ENCODE measurements around the gene KRTAP19-3.
"Not testable (repeated sequence)": the region's sequence is repeated elsewhere in the genome, so short reads cannot be mapped to it uniquely, and the experiment has no call there.

KRTAP19-3 gene

GRCh38 chr21:30491963-30492428 is at the start of gene KRTAP19-3:
TSS of gene KRTAP19-3 (minus strand) at chr21:30492013. CDS start at chr21:30491957, 56 bp downstream.
- DNase-seq, result no peak

- DNase-seq, result no peak
Observed at GRCh38 chr21:30518876-30519275, 27.1 kb upstream of the KRTAP19-3 start.

- DNase-seq, result no peak
Observed at GRCh38 chr21:30515681-30516080, 23.9 kb upstream of the KRTAP19-3 start.

GRCh38 chr21:30505621-30506205 is 13.9 kb upstream of the KRTAP19-3 start:
- not testable (repeated sequence) for DNase-seq

GRCh38 chr21:30502041-30502440 is 10.2 kb upstream of the KRTAP19-3 start, which contains the start of gene KRTAP19-5:
TSS of gene KRTAP19-5 (minus strand) at chr21:30502141. CDS start at chr21:30502090, 51 bp downstream.
- no peak for DNase-seq

DNA sequence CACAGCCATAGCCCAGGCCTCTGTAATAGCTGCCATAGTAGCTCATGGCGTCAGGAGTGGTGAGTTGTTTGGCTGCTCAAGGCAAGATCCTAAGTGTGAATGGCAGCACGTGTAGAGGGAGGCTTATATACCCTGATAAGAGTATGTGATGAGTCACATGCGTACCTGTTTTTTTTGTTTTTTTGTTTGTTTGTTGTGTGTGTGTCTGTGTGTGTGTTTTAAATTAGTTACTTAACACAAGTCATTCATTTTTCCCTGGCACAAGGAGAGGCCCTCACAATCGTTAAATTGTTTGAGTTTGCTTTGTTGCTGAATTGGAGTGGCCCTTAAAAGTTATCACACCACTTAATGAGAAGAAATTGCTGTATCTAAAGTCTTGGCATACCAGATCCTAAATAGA is 5.3 kb upstream of the KRTAP19-3 start, which contains the start of gene KRTAP19-4:
Gene KRTAP19-4, minus strand, starts transcription at position 101 of the 400 bp plus-strand sequence. Its CDS starts 55 bp downstream, at position 46.
- no peak for DNase-seq

- DNase-seq, result no peak
Observed at GRCh38 chr21:30487336-30487735, 4.5 kb downstream of the KRTAP19-3 start, which contains the start of gene KRTAP19-2. TSS of gene KRTAP19-2 (minus strand) at chr21:30487436. CDS start at chr21:30487348, 88 bp downstream.

GRCh38 chr21:30486180-30486579 is 5.6 kb downstream of the KRTAP19-3 start:
- DNase-seq, result no peak

DNA sequence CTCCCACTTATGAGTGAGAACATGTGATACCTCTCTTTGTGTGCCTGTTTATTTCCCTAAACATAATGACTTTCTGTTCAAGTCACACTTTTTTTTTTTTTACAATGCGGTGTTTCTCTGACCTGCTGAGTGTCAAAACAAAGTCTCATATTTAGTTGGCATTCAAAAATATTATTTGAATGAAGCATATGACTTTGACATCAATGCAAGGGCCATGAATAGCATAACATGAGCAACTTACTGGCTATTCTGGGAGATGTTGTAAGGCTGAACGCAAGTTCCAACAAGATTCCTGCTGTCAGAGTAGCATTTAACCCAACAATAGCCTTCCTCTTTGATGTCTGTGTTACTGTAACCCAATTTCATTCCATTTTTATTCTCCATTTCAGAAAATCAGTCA is 9.7 kb downstream of the KRTAP19-3 start:
- no peak for DNase-seq

DNA sequence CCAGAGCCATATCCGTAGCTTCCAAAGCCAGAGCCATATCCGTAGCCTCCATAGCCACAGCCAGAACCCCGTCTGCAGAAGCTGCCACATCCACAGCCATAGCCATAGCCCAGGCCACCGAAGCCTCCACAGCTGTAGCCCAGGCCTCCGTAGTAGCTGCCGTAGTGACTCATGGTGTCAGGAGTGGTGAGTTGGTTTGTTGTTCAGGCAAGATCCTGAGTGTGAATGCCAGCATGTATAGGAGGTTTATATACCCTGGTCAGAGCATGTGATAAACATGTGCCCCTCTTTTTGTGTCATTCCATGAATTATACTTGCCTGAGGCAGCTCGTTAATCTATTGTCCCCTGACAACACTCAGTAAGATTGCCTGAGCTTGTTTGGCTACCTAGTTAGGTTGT is 11.7 kb downstream of the KRTAP19-3 start, which contains the start of gene KRTAP19-1:
Gene KRTAP19-1, minus strand, starts transcription at position 223 of the 400 bp plus-strand sequence. Its CDS starts 50 bp downstream, at position 173.
- DNase-seq, result no peak

DNA sequence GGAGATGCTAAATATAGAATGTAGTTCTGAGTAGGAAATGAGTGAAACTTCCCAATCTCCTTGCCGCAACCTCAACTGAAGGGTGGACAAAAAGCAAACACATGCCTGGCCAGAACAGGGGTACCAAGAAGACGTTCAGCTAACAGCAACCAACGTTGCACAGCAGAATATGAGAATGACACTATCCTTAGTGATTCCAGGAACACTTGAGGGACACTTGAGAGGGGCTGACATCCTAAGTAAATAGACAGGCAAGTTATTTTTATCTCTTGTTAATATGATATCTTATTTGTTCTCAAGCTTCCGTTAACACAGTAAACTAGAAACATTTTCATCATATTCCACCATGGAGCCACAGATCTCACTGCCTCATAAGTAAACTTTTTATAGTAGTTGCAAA is 12.6 kb downstream of the KRTAP19-3 start:
- no peak for DNase-seq

GRCh38 chr21:30478004-30478403 is 13.8 kb downstream of the KRTAP19-3 start:
- no peak for DNase-seq

- no peak for DNase-seq
Observed at GRCh38 chr21:30468900-30469714, 22.7 kb downstream of the KRTAP19-3 start.

DNA sequence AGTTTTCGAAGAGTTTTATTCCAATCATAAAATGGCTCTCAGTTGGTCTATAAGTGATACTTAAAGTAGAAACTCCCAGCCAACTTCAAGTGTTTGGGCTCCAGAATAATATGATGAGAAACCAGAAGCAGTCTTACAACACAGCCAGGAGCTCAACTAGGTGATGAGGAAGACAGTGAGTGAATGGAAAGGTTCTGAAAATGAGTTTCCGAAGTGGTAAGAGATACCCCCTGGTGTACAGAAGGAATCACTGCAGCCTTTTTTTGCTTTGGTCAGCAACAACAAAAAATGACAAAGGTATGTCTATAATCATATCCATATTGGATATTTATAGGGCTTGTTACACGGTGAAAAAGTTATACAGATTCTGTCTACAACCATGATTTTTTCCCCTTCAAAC is 28.1 kb downstream of the KRTAP19-3 start:
- no peak for DNase-seq

GRCh38 chr21:30448514-30448913 is 43.3 kb downstream of the KRTAP19-3 start:
- DNase-seq, result no peak

DNA sequence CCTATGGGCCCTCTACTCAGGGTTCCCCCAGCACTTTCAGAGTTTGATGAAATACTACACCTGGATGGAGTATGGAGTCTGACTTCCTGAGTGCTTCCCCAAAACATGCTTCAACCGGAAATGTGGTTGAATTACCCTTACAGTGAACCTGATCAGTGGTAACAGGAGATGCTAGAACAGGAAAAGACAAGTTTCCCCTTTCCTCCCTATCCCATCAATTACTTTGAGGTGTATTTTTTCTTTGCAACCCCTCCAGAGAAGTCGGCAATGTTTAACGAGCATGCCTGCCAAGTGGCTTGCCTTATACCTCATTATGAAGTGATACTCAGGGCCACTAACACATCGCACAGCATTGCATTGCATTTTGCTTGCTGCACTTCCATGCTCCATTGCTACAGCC is 44.8 kb downstream of the KRTAP19-3 start:
- no peak for DNase-seq

GRCh38 chr21:30444204-30444603 is 47.6 kb downstream of the KRTAP19-3 start:
- no peak for DNase-seq

GRCh38 chr21:30443226-30443625 is 48.6 kb downstream of the KRTAP19-3 start:
- DNase-seq, result no peak

All from nucleus accumbens (tissue), 56 donors.